GM23338 (cell line): ENCODE results near the gene RRP7A.

ENCODE experiments used
- CREB1 ChIP-seq: fragments of 250-450 bp; sonication (Bioruptor Pico); IDR thresholded peaks from 2 replicates; pipeline ENCODE4 v1.5.0; 2020; ENCODE audit warnings: low read depth, mild to moderate bottlenecking, moderate library complexity
- CTCF ChIP-seq, 2 experiments: fragments of 200-600 bp in 1 of 2; sonication (generic) in 1 of 2; conservative IDR thresholded peaks; 2 replicates each; pipeline versions ENCODE4 v1.5.1 to v1.6.1; 2016 to 2017; ENCODE audit warnings: antibody characterized with exemption in 2 of 2, low read depth in 2 of 2, mild to moderate bottlenecking in 2 of 2, moderate library complexity in 1 of 2
- EZH2 ChIP-seq: fragments of 200-600 bp; sonication (generic); IDR thresholded peaks from one replicate; pipeline ENCODE4 v1.8.0; 2017; ENCODE audit warnings: antibody characterized with exemption, mild to moderate bottlenecking, low read depth; ENCODE audit not compliant: unreplicated experiment
- EZH2phosphoT487 ChIP-seq: fragments of 200-600 bp; sonication (generic); IDR thresholded peaks from one replicate; pipeline ENCODE4 v1.8.1; 2018; ENCODE audit warnings: antibody characterized with exemption; ENCODE audit not compliant: unreplicated experiment
- NANOG ChIP-seq: IDR thresholded peaks from 2 replicates; pipeline ENCODE4 v1.6.1; 2016; ENCODE audit warnings: antibody characterized with exemption, borderline replicate concordance
- POLR2AphosphoS5 ChIP-seq: IDR thresholded peaks from 2 replicates; pipeline ENCODE4 v1.6.1; 2016; ENCODE audit warnings: antibody characterized with exemption, low read depth
- ZNF114 ChIP-seq: fragments of 250-450 bp; sonication (Bioruptor Pico); IDR thresholded peaks from 2 replicates; pipeline ENCODE4 v1.5.0; 2020; ENCODE audit warnings: mild to moderate bottlenecking, moderate library complexity
- ZNF331 ChIP-seq: fragments of 250-450 bp; sonication (Bioruptor Pico); IDR thresholded peaks from 2 replicates; pipeline ENCODE4 v1.5.0; 2020; ENCODE audit warnings: low read depth, mild to moderate bottlenecking, moderate library complexity
- TF ChIP-seq, protein P1 (sequence below): IDR thresholded peaks from one replicate; pipeline ENCODE4 v1.6.1; 2018; ENCODE audit warnings: antibody characterized with exemption; ENCODE audit not compliant: unreplicated experiment
- TF ChIP-seq, protein P2 (sequence below): fragments of 250-450 bp; sonication (Bioruptor Pico); IDR thresholded peaks from 2 replicates; pipeline ENCODE4 v1.5.0; 2020; ENCODE audit warnings: mild to moderate bottlenecking, moderate library complexity

DNA sequence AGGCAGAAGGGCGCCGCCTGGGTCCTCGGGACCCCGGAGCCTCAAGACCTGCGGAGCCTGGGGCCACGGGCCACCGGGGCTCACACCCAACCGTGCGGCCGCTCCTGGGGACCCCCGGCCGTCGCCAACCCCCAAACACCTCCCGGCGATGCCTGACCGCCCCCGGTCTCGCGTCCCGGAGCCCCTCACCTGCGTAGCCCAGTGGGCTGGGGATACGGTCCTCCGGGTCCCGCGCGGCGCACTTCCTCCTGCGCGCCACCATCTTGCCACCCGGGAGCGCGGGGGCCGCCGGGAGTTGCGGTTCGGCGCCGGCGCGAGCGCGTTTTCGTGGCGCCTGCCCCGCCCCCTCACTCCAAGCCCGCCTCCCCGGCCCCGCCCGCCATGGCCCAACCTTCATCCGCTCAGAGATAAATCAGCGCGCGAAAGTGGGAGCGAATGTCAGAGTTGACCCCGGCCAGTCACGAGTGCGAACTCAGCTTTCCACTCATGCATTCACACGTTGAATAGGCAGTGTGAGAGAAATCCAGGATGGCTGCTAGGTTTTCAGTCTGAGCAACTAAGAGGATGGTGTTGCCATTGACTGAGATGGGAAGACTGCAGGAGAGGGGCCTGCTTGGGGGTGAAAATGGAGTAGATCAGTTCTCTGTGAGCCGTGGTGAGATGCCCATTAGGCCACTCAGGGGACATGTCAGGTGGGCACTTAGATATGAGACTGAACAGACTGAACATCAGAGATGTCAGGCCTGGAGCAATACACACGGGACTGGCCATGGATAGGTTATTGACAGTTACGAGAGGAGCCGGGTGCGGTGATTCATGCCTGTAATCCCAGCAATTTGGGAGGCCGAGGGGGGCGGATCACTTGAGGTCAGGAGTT is at the start of gene RRP7A:
- TF ChIP-seq POLR2AphosphoS5 (peak; percentile 83), CTCF (conservative IDR thresholded peaks at IDR 0.05; ENCODE audit: low read depth in 2 of 2) (no peak), EZH2 (no peak), EZH2phosphoT487 (no peak), CREB1 (CRISPR knock-in tag) (peak; percentile 76), NANOG (no peak), ZNF114 (no peak), ZNF331 (CRISPR knock-in tag) (no peak)
- TF ChIP-seq, protein P1, sequence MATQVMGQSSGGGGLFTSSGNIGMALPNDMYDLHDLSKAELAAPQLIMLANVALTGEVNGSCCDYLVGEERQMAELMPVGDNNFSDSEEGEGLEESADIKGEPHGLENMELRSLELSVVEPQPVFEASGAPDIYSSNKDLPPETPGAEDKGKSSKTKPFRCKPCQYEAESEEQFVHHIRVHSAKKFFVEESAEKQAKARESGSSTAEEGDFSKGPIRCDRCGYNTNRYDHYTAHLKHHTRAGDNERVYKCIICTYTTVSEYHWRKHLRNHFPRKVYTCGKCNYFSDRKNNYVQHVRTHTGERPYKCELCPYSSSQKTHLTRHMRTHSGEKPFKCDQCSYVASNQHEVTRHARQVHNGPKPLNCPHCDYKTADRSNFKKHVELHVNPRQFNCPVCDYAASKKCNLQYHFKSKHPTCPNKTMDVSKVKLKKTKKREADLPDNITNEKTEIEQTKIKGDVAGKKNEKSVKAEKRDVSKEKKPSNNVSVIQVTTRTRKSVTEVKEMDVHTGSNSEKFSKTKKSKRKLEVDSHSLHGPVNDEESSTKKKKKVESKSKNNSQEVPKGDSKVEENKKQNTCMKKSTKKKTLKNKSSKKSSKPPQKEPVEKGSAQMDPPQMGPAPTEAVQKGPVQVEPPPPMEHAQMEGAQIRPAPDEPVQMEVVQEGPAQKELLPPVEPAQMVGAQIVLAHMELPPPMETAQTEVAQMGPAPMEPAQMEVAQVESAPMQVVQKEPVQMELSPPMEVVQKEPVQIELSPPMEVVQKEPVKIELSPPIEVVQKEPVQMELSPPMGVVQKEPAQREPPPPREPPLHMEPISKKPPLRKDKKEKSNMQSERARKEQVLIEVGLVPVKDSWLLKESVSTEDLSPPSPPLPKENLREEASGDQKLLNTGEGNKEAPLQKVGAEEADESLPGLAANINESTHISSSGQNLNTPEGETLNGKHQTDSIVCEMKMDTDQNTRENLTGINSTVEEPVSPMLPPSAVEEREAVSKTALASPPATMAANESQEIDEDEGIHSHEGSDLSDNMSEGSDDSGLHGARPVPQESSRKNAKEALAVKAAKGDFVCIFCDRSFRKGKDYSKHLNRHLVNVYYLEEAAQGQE: no peak
- TF ChIP-seq, protein P2, sequence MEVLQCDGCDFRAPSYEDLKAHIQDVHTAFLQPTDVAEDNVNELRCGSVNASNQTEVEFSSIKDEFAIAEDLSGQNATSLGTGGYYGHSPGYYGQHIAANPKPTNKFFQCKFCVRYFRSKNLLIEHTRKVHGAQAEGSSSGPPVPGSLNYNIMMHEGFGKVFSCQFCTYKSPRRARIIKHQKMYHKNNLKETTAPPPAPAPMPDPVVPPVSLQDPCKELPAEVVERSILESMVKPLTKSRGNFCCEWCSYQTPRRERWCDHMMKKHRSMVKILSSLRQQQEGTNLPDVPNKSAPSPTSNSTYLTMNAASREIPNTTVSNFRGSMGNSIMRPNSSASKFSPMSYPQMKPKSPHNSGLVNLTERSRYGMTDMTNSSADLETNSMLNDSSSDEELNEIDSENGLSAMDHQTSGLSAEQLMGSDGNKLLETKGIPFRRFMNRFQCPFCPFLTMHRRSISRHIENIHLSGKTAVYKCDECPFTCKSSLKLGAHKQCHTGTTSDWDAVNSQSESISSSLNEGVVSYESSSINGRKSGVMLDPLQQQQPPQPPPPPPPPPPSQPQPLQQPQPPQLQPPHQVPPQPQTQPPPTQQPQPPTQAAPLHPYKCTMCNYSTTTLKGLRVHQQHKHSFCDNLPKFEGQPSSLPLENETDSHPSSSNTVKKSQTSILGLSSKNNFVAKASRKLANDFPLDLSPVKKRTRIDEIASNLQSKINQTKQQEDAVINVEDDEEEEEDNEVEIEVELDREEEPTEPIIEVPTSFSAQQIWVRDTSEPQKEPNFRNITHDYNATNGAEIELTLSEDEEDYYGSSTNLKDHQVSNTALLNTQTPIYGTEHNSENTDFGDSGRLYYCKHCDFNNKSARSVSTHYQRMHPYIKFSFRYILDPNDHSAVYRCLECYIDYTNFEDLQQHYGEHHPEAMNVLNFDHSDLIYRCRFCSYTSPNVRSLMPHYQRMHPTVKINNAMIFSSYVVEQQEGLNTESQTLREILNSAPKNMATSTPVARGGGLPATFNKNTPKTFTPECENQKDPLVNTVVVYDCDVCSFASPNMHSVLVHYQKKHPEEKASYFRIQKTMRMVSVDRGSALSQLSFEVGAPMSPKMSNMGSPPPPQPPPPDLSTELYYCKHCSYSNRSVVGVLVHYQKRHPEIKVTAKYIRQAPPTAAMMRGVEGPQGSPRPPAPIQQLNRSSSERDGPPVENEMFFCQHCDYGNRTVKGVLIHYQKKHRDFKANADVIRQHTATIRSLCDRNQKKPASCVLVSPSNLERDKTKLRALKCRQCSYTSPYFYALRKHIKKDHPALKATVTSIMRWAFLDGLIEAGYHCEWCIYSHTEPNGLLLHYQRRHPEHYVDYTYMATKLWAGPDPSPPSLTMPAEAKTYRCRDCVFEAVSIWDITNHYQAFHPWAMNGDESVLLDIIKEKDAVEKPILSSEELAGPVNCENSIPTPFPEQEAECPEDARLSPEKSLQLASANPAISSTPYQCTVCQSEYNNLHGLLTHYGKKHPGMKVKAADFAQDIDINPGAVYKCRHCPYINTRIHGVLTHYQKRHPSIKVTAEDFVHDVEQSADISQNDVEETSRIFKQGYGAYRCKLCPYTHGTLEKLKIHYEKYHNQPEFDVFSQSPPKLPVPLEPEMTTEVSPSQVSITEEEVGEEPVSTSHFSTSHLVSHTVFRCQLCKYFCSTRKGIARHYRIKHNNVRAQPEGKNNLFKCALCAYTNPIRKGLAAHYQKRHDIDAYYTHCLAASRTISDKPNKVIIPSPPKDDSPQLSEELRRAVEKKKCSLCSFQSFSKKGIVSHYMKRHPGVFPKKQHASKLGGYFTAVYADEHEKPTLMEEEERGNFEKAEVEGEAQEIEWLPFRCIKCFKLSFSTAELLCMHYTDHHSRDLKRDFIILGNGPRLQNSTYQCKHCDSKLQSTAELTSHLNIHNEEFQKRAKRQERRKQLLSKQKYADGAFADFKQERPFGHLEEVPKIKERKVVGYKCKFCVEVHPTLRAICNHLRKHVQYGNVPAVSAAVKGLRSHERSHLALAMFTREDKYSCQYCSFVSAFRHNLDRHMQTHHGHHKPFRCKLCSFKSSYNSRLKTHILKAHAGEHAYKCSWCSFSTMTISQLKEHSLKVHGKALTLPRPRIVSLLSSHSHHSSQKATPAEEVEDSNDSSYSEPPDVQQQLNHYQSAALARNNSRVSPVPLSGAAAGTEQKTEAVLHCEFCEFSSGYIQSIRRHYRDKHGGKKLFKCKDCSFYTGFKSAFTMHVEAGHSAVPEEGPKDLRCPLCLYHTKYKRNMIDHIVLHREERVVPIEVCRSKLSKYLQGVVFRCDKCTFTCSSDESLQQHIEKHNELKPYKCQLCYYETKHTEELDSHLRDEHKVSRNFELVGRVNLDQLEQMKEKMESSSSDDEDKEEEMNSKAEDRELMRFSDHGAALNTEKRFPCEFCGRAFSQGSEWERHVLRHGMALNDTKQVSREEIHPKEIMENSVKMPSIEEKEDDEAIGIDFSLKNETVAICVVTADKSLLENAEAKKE (CRISPR knock-in tag): no peak
